MG63 (cell line): ENCODE measurements around the gene RASGEF1C. TPM values are rescaled to one million over a fixed set of nuclear protein-coding genes. Genes with fewer than 3 reads are reported as not detected.

Experiments used
- DNase-seq: peaks from one replicate; pipeline ENCODE4 v3.0.0-alpha.2; 2020
- H3K27me3 ChIP-seq: fragments of 250-450 bp; sonication (Bioruptor Pico); 2 replicates; pipeline ENCODE4 v1.5.1; 2020; ENCODE audit warnings: mild to moderate bottlenecking, moderate library complexity
- H3K36me3 ChIP-seq: fragments of 250-450 bp; sonication (Bioruptor Pico); 2 replicates; pipeline ENCODE4 v1.5.1; 2020; ENCODE audit warnings: mild to moderate bottlenecking, moderate library complexity
- H3K4me3 ChIP-seq: fragments of 250-450 bp; sonication (Bioruptor Pico); 2 replicates; pipeline ENCODE4 v1.5.1; 2020; ENCODE audit warnings: mild to moderate bottlenecking, moderate library complexity
- H3K9me3 ChIP-seq: fragments of 250-450 bp; sonication (Bioruptor Pico); 2 replicates; pipeline ENCODE4 v1.5.1; 2020; ENCODE audit warnings: mild to moderate bottlenecking, moderate library complexity
- total RNA-seq: library from RNA; depleted of rRNA; stranded (reverse); fragments of >200 nt; shearing (Covaris generic); gene quantifications from 2 replicates; pipeline ENCODE4 v1.2.3, GENCODE V29; 2014; ENCODE audit warnings: low replicate concordance

The RASGEF1C gene
- total RNA-seq, 1 experiment from 2014 or later = not detected

DNA sequence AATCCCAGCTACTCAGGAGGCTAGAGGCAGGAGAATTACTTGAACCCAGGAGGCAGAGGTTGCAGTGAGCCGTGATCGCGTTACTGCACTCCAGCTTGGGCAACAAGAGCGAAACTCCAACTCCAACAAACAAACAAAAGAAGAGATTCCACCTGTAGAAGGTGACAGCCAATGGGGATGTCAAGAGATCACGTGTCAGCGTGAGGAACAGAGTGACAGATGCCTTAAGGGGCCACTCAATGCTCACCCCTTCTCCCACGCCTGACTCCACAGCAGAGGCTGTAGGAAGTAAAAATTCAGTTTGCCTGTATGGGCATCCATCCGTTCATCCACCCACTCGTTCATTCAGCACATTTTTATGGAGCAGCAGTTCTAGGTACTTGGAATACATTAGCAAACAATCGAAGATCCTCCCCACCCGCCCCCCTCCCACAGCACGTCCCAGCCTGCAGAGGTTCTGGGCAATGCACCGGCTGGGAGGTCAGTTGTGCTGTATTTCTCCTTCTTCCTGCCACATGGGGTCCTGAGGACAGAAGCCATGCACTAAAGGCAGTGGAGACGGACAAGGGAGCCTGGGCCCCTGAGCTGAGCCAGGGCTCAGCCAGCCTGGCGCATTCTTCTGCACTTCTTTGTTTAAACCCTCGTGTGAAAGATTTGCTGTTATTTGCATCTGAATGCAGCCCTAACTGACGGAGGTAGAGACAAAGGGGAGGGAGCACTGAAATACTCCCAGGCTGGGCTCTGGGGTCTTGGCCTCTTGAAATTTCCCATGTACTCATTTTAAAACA lies 126.2 kb downstream of the RASGEF1C start:
- no peak for DNase-seq
- H3K36me3 ChIP-seq = no peaks in the 10 kb centered on the region
- no peak overlapping the region for H3K4me3 ChIP-seq
- H3K27me3 ChIP-seq = peaks cover 30% of the 10 kb centered on the region
- peaks cover 10% of the 10 kb centered on the region for H3K9me3 ChIP-seq

DNA sequence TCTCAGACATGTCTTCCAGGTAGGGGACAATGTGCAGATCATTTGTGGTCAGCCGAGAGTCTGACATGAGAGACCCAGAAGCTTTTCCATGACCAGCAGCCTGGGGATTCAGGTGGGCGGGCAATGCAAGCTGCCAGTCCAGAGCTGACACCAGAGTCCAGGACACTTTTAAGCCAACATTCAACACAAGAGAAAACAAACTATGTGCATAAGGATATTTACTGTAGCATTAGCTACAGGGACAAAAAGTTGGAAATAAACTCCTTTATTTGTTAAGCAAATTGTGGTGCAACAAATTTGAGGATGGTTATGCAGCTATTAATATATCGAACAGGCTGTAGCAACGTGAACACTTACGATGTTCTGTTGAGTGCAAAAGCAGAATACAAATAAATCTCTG lies 127.5 kb downstream of the RASGEF1C start:
- peaks cover 10% of the 10 kb centered on the region for H3K9me3 ChIP-seq
- H3K36me3 ChIP-seq = no peaks in the 10 kb centered on the region
- no peak overlapping the region for H3K4me3 ChIP-seq
- peaks cover 30% of the 10 kb centered on the region for H3K27me3 ChIP-seq
- DNase-seq = no peak

DNA sequence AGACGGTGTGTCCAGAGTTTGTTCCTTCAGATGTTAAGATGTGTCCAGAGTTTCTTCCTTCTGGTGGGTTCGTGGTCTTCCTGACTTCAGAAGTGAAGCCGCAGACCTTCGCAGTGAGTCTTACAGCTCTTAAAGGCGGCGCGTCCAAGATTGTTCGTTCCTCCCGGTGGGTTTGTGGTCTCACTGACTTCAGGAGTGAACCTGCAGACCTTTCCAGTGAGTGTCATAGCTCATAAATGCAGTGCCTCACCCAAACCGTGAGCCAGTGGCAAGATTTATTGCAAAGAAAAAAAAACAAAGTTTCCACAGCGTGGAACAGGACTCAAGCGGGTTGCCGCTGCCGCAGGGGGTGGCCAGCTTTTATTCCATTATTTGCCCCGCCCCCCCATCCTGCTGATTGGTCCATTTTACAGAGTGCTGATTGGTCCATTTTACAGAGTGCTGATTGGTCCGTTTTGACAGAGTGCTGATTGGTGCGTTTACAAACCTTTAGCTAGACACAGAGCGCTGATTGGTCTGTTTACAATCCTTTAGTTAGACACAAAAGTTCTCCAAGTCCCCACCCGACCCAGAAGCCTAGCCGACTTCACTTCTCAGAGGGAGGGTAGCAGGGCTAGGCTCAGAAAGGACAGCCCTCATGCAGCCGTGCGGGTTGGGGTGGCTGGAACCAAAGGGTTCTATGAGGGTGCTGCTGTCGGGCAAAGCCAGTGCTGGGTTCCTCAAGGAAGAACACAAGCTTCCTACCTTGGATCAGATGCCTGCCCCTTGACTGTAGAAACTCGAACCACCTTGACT lies 128.3 kb downstream of the RASGEF1C start:
- Histone ChIP-seq H3K27me3 (peaks cover 30% of the 10 kb centered on the region), H3K36me3 (no peaks in the 10 kb centered on the region), H3K9me3 (peaks cover 10% of the 10 kb centered on the region), H3K4me3 (no peak overlapping the region)
- no peak for DNase-seq

DNA sequence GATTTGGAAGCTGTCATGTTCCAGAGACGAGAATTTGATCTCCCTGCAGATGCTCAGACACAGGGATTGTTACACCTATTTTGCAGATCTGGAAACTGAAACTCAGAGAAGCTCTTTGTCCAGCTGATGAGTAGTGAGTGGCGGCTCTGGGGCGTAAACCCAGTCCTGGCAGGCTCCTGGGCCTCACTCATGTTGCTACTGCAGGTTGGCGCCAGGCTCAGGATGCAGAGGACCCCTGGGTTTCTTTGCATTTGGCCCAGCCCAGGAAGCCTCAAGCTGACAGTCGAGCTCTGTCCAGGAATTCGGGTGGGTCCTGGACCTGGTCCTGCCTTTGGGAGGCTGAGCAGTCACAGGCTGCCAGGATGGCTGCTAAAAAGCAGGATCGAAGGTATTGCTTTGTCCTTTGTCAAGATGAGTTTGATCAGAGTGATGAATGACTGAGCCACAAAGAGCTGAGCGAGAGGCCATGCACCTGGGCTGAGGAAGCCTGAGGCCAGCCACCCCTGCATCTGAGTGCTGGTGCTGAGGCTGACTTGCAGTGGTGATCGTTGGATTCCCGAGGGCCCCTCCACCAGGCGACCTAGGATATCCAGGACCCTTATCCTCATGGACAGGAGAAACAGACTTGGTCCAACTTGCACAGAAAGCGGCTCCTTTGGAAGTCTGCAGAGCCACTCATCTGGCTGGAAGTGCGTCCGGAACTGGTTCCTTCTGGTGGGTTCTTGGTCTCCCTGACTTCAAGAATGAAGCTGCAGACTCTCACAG lies 129.1 kb downstream of the RASGEF1C start:
- H3K4me3 ChIP-seq = no peak overlapping the region
- peaks cover 10% of the 10 kb centered on the region for H3K9me3 ChIP-seq
- H3K36me3 ChIP-seq = no peaks in the 10 kb centered on the region
- no peak for DNase-seq
- peaks cover 30% of the 10 kb centered on the region for H3K27me3 ChIP-seq

DNA sequence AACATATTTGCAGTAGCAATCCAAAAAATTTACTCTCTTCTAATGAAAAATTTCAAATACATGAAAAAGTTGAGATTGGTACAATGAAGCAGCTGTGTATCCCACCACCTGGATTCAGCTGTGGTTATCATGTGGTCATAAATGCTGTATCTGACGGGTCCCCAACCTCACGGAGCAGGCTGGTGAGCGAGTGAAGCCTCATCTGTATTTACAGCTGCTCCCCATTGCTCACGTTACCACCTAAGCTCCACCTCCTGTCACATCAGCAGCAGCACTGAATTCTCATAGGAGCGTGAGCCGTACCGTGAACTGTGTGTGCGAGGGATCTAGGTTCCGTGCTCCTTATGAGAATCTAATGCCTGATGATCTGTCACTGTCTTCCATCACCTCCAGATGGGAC lies 130.7 kb downstream of the RASGEF1C start:
- DNase-seq = no peak
- peaks cover 10% of the 10 kb centered on the region for H3K9me3 ChIP-seq
- no peak overlapping the region for H3K4me3 ChIP-seq

DNA sequence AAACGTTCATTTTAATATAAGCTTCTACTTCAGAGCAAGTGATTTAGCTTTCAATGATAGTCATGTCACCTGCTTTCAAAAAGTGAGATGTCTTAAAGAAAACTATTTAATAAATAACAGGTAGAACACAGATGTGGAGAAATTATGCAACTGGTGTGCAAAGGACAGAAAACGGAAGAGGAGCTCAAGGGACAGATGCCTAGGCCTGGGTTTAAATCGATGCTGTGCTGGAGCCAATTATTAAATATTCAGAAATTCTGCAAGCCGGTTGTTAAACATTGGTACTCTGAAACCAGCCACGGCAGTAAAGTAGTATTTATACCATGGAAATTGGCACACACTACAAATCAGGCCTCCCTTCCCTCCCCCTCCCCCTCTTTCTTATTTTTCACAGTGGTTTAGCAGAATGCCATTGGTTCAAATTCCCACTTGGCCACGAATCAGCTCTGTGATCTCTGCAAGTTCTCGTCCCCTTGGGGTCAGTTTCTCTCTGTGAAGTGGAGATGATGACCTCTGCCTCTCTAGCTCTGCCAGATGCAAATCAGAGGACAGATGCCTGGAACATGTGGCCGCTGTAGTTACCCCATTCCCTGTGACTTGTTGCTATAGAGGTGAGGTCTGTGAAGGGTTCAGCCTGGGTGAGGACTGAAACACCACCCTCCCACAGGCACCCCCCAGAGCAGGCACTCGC lies 131.3 kb downstream of the RASGEF1C start:
- Histone ChIP-seq H3K9me3 (peaks cover 12% of the 10 kb centered on the region), H3K4me3 (no peak overlapping the region), H3K27me3 (peaks cover 27% of the 10 kb centered on the region), H3K36me3 (no peaks in the 10 kb centered on the region)
- DNase-seq = no peak

More for the DNA sequence above, 130.7 kb downstream of the RASGEF1C start:
- H3K27me3 ChIP-seq = peaks cover 27% of the 10 kb centered on the region
- H3K36me3 ChIP-seq = no peaks in the 10 kb centered on the region

DNA sequence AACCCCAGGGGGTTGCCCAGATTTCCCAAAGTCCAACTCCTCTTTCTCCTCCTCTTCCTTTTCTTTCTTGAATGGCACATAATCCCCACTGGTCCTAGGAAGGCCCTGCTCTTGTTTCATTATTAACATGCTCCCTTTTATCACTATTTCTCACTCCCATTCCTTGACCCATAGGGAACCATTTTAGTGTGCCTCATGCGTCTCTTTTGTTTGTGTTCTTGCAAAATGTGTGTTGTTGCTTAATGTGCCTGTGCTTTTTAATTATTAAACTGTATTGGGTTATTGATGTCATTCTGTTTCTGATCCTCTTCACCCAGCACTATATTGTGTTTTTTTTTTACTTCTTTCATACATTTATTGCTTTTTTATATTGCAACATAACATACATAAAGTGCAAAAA lies 133.3 kb downstream of the RASGEF1C start:
- Histone ChIP-seq H3K36me3 (no peaks in the 10 kb centered on the region), H3K9me3 (peaks cover 10% of the 10 kb centered on the region), H3K27me3 (peaks cover 14% of the 10 kb centered on the region), H3K4me3 (no peak overlapping the region)
- DNase-seq = no peak

DNA sequence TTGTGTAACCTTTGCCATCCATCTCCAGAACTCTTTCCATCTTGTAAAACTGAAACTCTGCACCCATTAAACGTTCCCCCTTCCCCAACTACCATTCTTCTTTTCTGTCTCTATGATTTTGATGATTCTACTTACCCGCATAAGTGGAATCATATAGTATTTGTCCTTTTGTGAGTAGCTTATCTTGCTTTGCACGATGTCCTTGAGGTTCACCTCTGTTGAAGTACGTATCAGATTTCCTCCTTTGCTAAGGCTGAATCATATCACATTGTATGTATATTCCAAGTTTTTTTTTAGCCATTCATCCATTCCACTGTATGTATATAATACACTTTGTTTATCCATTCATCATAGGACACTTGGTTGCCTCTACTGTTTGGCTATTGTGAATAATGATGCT lies 134.5 kb downstream of the RASGEF1C start:
- Histone ChIP-seq H3K9me3 (peaks cover 8% of the 10 kb centered on the region), H3K27me3 (peaks cover 10% of the 10 kb centered on the region), H3K36me3 (no peaks in the 10 kb centered on the region), H3K4me3 (no peak overlapping the region)
- DNase-seq = no peak

DNA sequence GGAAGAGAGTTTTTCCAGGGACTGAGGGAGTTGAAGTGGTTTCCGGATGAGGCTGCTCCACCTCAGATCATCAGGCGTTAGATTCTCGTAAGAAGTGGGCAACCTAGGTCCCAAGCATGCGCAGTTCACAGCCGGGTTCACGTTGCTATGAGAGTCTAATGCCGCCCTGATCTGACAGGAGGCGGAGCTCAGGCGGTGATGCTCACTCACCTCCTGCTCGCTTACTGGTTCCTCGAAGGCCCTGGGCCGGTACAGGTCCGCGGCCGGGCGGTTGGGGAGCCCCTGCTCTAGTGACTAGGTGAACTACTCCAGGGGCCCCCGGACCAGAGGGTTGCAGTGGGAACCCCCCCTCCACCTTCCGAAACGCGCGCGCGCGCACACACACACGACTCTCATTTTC lies 136.5 kb downstream of the RASGEF1C start:
- peaks cover 8% of the 10 kb centered on the region for H3K9me3 ChIP-seq
- H3K4me3 ChIP-seq = no peak overlapping the region; the same call in 1 of the 2 replicates
- DNase-seq = no peak
- H3K36me3 ChIP-seq = no peaks in the 10 kb centered on the region
- no peaks in the 10 kb centered on the region for H3K27me3 ChIP-seq

DNA sequence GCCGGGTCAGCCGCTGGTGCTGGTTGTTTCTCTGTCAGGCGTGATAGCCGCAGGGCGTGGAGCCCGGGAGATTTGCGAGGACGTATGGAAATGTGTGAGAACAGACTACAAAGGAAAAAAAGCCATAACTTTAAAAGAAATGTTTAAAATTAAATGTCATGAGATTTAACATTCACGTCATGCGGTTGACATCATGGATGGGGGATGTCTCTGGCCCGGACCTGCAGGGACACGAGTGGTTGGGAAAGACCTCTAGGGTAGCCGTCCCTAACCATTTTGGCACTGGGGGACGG lies 136.8 kb downstream of the RASGEF1C start:
- peak overlapping the region; percentile 70 for H3K4me3 ChIP-seq
- DNase-seq = no peak
- H3K27me3 ChIP-seq = no peaks in the 10 kb centered on the region
- no peaks in the 10 kb centered on the region for H3K36me3 ChIP-seq
- peaks cover 8% of the 10 kb centered on the region for H3K9me3 ChIP-seq

DNA sequence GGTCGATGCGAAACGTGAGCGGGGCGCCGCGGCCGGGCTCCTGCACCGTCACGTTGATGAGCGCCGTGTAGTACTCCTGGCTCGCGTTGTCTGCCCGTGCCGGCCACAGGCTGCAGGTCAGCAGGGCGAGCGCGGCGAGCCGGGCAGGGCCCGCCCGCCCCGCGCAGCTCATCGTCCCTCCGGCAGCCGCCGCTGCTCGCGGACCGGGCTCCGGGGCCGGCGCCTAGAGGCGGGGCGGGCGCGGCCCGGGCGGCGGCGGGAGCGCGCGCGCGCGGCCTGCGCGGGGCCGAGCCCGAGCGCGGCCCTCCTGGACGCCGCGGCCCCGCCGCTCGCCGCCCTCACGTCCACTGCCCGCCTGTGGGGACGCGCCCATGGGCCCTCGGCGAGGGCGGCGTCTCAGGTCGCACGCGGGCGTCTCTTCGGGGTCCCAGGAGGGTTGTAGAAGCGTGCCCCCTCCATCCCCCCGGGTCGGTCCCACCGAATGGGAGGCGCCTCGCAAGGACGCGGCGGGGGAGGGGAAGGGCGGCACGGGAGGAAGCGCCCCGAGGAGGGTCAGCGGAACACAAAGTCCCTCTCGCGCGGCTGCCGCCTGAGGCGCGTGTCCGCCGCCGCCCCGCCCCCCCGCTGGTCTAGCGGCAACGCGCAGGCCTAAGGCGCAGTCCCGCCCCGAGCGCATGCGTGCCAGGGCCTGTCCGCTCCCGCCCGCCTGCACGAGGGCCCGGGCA lies 137.3 kb downstream of the RASGEF1C start, which contains the start of gene RNF130:
Gene RNF130 (minus strand): TSS at position 229 of the 725 bp plus-strand sequence. CDS start 57 bp downstream, at position 172.
- Histone ChIP-seq H3K4me3 (peak within 1 kb of the TSS; percentile 70), H3K36me3 (no peaks in the 10 kb centered on the region)

DNA sequence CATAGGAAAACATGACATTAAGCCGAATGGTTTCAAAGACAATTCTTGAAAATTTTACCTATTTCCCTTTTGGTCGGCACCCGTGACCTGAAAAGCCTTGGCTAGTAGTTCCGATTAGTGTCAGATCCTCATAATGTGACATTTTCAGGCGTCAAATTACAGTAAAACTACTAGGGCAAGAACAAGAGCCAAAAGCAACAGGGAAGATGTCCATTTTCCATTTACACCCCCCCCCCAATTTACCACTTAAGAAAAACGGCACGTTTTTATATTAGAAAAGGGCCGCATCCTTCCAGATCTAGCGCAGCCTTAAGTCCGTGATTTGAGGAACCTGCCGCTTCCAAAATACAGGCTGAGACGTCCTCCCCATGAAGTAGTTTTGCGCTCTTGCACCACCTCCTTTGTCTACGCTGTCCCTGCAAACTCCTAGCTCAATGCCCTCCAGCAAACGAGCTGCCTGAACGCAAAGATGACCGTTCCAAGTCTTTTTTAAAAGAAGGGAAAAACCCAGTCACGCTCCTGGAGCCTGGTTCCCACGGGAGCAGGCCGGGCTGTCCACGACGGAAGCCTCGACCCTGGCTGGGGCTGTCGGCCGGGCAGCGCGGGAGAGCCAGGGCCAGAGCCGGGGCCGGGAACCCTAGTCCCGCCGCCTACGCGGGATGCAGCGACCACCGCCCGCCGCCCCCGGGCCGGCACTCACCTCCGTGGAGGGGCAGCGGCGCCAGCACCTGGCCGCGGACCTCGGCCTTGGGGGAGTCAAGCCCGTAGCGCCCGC lies 138.1 kb downstream of the RASGEF1C start:
- Histone ChIP-seq H3K4me3 (peak overlapping the region; percentile 70), H3K36me3 (no peaks in the 10 kb centered on the region), H3K9me3 (peaks cover 8% of the 10 kb centered on the region), H3K27me3 (no peaks in the 10 kb centered on the region)
- peak; percentile 58 for DNase-seq

More for the DNA sequence above, 137.3 kb downstream of the RASGEF1C start, which contains the start of gene RNF130:
- DNase-seq = peak; percentile 97
- peaks cover 8% of the 10 kb centered on the region for H3K9me3 ChIP-seq
- no peaks in the 10 kb centered on the region for H3K27me3 ChIP-seq

DNA sequence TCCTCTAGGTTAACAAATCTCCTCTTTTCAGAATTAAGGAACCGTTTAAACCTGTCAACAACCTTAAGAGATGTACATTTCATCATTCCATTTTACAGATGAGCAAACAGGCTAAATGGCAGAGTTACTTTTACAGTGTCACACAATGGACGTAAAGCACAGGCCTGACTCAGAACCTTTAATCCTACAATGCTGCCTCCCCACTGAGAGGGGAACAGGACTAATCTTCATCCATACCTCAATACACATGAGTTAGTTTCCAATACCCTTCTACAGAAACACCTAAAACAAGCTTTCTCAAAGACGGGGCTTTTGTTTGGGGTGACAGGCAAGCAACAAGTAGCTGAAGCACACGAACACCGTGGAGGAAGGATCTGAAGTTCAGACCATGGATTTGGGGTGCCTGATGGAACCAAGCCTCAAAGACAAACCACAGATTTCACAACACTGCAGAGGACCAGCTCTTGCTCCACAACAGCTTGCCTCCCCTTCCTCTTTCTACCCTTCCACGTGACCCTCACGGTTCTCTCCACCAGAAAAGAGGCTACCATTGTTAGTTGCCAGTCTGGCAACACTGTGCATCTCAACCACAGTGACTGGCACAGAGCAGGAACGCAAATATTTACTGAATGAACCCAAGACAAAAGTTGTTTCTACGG lies 139.3 kb downstream of the RASGEF1C start:
- H3K36me3 ChIP-seq = no peaks in the 10 kb centered on the region
- peak overlapping the region; percentile 70 for H3K4me3 ChIP-seq
- peaks cover 8% of the 10 kb centered on the region for H3K9me3 ChIP-seq
- DNase-seq = peak; percentile 26
- no peaks in the 10 kb centered on the region for H3K27me3 ChIP-seq

DNA sequence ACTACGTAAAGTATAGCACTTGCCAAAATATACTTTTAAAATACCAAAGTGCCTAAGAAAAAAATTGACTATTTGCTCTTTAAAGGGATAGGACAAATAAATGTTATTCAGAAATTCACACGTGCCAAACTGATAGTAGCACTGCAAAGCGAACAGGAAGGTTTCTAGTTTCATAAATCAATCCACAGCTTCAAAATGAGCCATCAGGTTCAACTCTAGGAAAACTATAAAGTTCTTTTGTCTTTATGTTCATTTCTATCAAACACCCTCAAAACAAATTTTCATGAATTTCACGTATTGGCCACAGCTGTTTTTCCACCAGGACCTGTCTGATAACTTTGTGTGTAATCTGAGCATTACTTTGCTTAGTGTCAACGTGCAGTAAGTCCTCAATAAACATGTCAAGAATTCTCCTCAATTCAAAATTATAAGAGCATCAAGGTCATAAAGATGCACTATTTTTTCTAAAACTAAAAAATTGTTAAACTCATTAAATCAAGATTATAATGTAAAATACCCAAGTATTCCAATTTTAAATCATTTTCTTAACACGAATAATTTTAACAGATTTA lies 140.4 kb downstream of the RASGEF1C start:
- DNase-seq = no peak
- Histone ChIP-seq H3K27me3 (no peaks in the 10 kb centered on the region), H3K9me3 (peaks cover 8% of the 10 kb centered on the region), H3K4me3 (no peak overlapping the region), H3K36me3 (no peaks in the 10 kb centered on the region)
